GM12875 (cell line): ENCODE measurements around the gene SLC16A8.

Experiments used
- H3K4me3 ChIP-seq: one replicate; pipeline ENCODE4 v1.5.1; 2011; ENCODE audit warnings: low read depth, low read length, control low read depth
- CTCF ChIP-seq: IDR thresholded peaks from 2 replicates; pipeline ENCODE4 v1.5.1; 2011; ENCODE audit warnings: low read depth, mild to moderate bottlenecking, control low read depth, inconsistent platforms, low read length, moderate library complexity, borderline replicate concordance; ENCODE audit not compliant: insufficient read depth

Gene SLC16A8

GRCh38 chr22:38069372-38070249 is 14.4 kb downstream of the SLC16A8 start:
- H3K4me3 ChIP-seq = no peak overlapping the region
- 0 out of 2 replicates have a peak, but pooled peaks have one; percentile 10 for TF ChIP-seq CTCF

- TF ChIP-seq CTCF = no peak
- H3K4me3 ChIP-seq = no peak overlapping the region
Observed at GRCh38 chr22:38068641-38069371, 15.2 kb downstream of the SLC16A8 start.

GRCh38 chr22:38067761-38068360 is 16.1 kb downstream of the SLC16A8 start:
- no peak for TF ChIP-seq CTCF
- H3K4me3 ChIP-seq = no peak overlapping the region

GRCh38 chr22:38067028-38067415 is 17.0 kb downstream of the SLC16A8 start:
- TF ChIP-seq CTCF = no peak
- H3K4me3 ChIP-seq = no peak overlapping the region

- no peak for TF ChIP-seq CTCF
- no peak overlapping the region for H3K4me3 ChIP-seq
Observed at GRCh38 chr22:38066381-38067027, 17.5 kb downstream of the SLC16A8 start.

GRCh38 chr22:38065539-38065938 is 18.4 kb downstream of the SLC16A8 start:
- TF ChIP-seq CTCF = no peak
- H3K4me3 ChIP-seq = no peak overlapping the region
